ENCODE results near the gene SPRED1. TPM values are rescaled to one million over a fixed set of nuclear protein-coding genes. Genes with fewer than 3 reads are reported as not detected.

The SPRED1 gene
- total and polyA plus RNA-seq, 9 of the 15 experiments (the other 6 are each of a cell fraction or from before 2014, with no cell fraction given): 2.8 to 17.4 (median 7.9) TPM

DNA sequence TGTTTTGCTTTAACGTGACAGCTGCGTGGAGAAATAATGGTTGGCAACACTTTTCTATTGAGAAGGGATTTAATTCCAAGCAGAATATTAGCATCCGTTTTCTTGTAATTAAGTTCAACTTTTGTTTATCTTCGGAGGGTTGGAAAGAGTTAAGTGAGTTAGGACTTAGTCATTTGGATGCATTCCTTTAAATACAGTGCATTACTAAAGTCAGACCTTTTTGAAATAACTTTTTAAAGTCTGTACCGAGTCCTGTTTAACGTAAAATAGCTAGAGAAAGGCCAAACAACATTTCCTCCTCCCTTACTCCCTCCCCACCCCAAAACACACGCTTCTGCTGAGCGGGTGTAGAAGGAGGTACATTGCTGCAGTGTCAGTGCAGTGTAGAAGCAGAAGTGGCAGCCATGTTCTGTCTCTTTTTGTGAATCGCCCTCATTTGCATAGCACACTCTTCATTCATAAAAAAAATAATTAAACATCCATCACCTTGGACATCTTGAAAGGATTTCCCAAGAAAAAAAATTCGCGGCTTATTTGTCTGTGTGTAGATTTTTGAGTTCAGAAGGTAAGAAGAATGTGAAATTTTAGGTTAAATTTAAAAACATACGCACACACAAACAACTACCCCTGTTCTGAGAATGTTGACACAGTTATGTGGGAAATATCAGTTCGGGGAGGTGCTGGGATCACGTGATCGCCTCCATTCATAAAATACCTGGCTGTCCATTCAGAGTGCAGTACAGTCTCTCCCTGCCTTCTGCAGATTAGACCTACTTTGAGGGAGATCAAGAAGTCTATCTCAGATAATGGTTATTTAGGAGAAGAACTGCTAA, 1.6 kb downstream of the SPRED1 start (continued):
- TF ChIP-seq, protein P1, sequence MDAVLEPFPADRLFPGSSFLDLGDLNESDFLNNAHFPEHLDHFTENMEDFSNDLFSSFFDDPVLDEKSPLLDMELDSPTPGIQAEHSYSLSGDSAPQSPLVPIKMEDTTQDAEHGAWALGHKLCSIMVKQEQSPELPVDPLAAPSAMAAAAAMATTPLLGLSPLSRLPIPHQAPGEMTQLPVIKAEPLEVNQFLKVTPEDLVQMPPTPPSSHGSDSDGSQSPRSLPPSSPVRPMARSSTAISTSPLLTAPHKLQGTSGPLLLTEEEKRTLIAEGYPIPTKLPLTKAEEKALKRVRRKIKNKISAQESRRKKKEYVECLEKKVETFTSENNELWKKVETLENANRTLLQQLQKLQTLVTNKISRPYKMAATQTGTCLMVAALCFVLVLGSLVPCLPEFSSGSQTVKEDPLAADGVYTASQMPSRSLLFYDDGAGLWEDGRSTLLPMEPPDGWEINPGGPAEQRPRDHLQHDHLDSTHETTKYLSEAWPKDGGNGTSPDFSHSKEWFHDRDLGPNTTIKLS (IDR thresholded peaks at IDR 0.05; ENCODE audit: borderline replicate concordance, low read depth): no peak
- TF ChIP-seq NFE2L1 (tag; IDR thresholded peaks at IDR 0.05; ENCODE audit: borderline replicate concordance, low read depth): no peak

DNA sequence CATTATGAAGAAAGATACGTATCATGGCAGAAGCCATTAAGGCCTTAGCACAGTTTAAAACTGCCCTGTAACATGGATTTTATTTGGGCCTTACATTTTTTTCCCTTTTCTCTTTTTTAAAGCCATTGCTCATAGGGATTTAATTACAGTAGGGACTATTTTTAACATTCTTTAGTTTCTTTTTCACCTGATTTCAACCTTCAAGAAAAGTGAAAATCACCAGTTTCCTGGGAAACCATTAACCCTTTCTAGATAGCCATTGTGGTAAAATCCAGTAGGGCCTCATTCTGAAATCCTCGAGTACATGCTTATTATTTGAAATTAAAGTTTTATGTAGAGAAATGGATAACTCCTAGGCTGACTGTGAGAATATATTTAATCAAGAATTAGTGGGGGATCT, 3.1 kb downstream of the SPRED1 start:
- no peak overlapping the region for H2AFZ ChIP-seq (ENCODE audit: low read depth, low read length)
- H3K4me3 ChIP-seq: peak overlapping the region; percentile 86
- H3K4me1 ChIP-seq (replicated peaks in 1 of 2; ENCODE audit: control insufficient read depth in 2 of 2, insufficient read depth in 2 of 2, low read length in 2 of 2): peaks cover 0 to 10% of the 10 kb centered on the region in 2 experiments; a peak in 3 of 5 replicates
- DNase-seq (ENCODE audit: extremely low read depth in 1 of 4, low spot score in 3 of 4) (no peak), FAIRE-seq (no peak), ATAC-seq (no peak)
- H3K79me2 ChIP-seq (ENCODE audit: control insufficient read depth, insufficient read depth, low read length): peaks cover 83% of the 10 kb centered on the region
- CTCF ChIA-PET (ENCODE audit: low intra/inter-chr PET ratio): no interaction called here
- in situ Hi-C loops (cut with MboI): no loop called here
- H3K4me2 ChIP-seq (ENCODE audit: insufficient read depth, low read length): peak overlapping the region; percentile 67
- peak overlapping the region in 1 of 2 experiments; percentile 87; a peak in 2 of 4 replicates for H3K9ac ChIP-seq (ENCODE audit: insufficient read depth in 1 of 2, low read depth in 2 of 2, low read length in 2 of 2)
- intact Hi-C loops (cut with micrococcal nuclease): no loop called here
- WGBS (ENCODE audit: insufficient coverage, low coverage, missing lambda C conversion rate): 4% methylated on average over 2 of the region's 2 CpGs
- H3K9me1 ChIP-seq (ENCODE audit: control insufficient read depth, insufficient read depth, low read length): no peaks in the 10 kb centered on the region
- no peaks in the 10 kb centered on the region for H3K27me3 ChIP-seq (ENCODE audit: control insufficient read depth in 2 of 2, insufficient read depth in 2 of 2, low read length in 2 of 2)
- POLR2A ChIA-PET: interaction anchor here (2.5 kb wide), 1 partner anchor 11 kb away, joined by 6 read pairs; no protein-coding TSS in a partner anchor
- no peaks in the 10 kb centered on the region for H3K9me3 ChIP-seq (replicated peaks; ENCODE audit: control insufficient read depth, insufficient read depth, low read depth, low read length)
- TF ChIP-seq RFX1 (IDR thresholded peaks at IDR 0.05) (peak; percentile 51; the same call in 1 of the 2 replicates), ZNF143 (CRISPR knock-in tag; IDR thresholded peaks at IDR 0.05) (no peak)
- H3K27ac ChIP-seq (ENCODE audit: extremely low read depth, low read depth, low read length): peak overlapping the region; percentile 83; the same call in 2 of the 3 replicates
- H4K20me1 ChIP-seq (replicated peaks; ENCODE audit: control insufficient read depth, insufficient read depth, low read length): no peaks in the 10 kb centered on the region
- no peaks in the 10 kb centered on the region for H3K36me3 ChIP-seq (ENCODE audit: control insufficient read depth, insufficient read depth, low read length)
- no TSS peak for BruUV-seq (replicated peaks)
